Left ventricle myocardium inferior (tissue), 1 donor: ENCODE data around the gene FAM98A. TPM values are rescaled to one million over a fixed set of nuclear protein-coding genes. Genes with fewer than 3 reads are reported as not detected.

ENCODE experiments used
- DNase-seq: peaks from one replicate; pipeline ENCODE4 v3.0.0-alpha.2; 2020
- H3K27ac ChIP-seq: fragments of 200-600 bp; replicated peaks from 2 replicates; pipeline ENCODE4 v1.8.0; 2021
- H3K27me3 ChIP-seq: fragments of 200-600 bp; 2 replicates; pipeline ENCODE4 v1.8.0; 2021; ENCODE audit warnings: low read depth
- H3K36me3 ChIP-seq: fragments of 200-600 bp; 2 replicates; pipeline ENCODE4 v1.8.0; 2021
- H3K4me1 ChIP-seq: fragments of 200-600 bp; 2 replicates; pipeline ENCODE4 v1.8.0; 2021
- H3K4me3 ChIP-seq: fragments of 200-600 bp; 2 replicates; pipeline ENCODE4 v1.8.0; 2021; ENCODE audit warnings: mild to moderate bottlenecking, moderate library complexity
- H3K9me3 ChIP-seq: fragments of 200-600 bp; replicated peaks from 2 replicates; pipeline ENCODE4 v1.8.0; 2021
- CTCF ChIP-seq: fragments of 200-600 bp; IDR thresholded peaks from 2 replicates; pipeline ENCODE4 v1.8.0; 2021; ENCODE audit warnings: antibody characterized with exemption, mild to moderate bottlenecking, borderline replicate concordance
- intact Hi-C: fragments of 100-400 bp; cut with micrococcal nuclease; formaldehyde crosslinking; loops from one replicate; pipeline ENCODE4 v1.11.0; 2022
- total RNA-seq: library from RNA; stranded (reverse); fragmentation: NEBNext Ultra II Directional; extraction: Animal tissue kit (Norgen Biotek cat#: 25700); gene quantifications from one replicate; pipeline ENCODE4 v1.2.1, GENCODE V29; 2021
- donor health status: DM: no; HTN: yes; CAD: no; lungs with severe emphysema.

The FAM98A gene
- total RNA-seq, 1 donor from 2014 or later, result 84.8 TPM

- DNase-seq, result no peak
- intact Hi-C loops, result no loop called here
Observed at GRCh38 chr2:33598561-33599174, 431 bp downstream of the FAM98A start.

GRCh38 chr2:33597026-33597425, 2.1 kb downstream of the FAM98A start:
- DNase-seq, result no peak
- no peak for TF ChIP-seq CTCF
- Histone ChIP-seq H3K36me3 (peaks cover 31% of the 10 kb centered on the region), H3K27me3 (no peaks in the 10 kb centered on the region), H3K4me3 (no peak overlapping the region), H3K4me1 (peaks cover 65% of the 10 kb centered on the region), H3K27ac (no peak overlapping the region), H3K9me3 (no peaks in the 10 kb centered on the region)
- intact Hi-C loops, result no loop called here

More at GRCh38 chr2:33598561-33599174, 431 bp downstream of the FAM98A start:
- Histone ChIP-seq H3K27me3 (no peaks in the 10 kb centered on the region), H3K36me3 (peaks cover 16% of the 10 kb centered on the region), H3K4me3 (peak overlapping the region; percentile 99), H3K9me3 (no peaks in the 10 kb centered on the region), H3K4me1 (peaks cover 53% of the 10 kb centered on the region), H3K27ac (peak overlapping the region; percentile 94)
- TF ChIP-seq CTCF, result no peak

GRCh38 chr2:33595385-33595784, 3.7 kb downstream of the FAM98A start:
- intact Hi-C loops, result no loop called here
- Histone ChIP-seq H3K36me3 (peaks cover 45% of the 10 kb centered on the region), H3K4me3 (no peak overlapping the region), H3K9me3 (no peaks in the 10 kb centered on the region), H3K27me3 (no peaks in the 10 kb centered on the region), H3K27ac (no peak overlapping the region), H3K4me1 (peaks cover 74% of the 10 kb centered on the region)
- no peak for DNase-seq
- TF ChIP-seq CTCF, result no peak

- peaks cover 68% of the 10 kb centered on the region for H3K4me1 ChIP-seq
- H3K36me3 ChIP-seq, result peaks cover 79% of the 10 kb centered on the region
- no peak overlapping the region for H3K4me3 ChIP-seq
- DNase-seq, result no peak
- intact Hi-C loops, result loop anchor here (10.0 kb wide), 2 partner anchors 185 to 645 kb away; partner anchors contain the start of gene LTBP1
- no peaks in the 10 kb centered on the region for H3K9me3 ChIP-seq
- no peak for TF ChIP-seq CTCF
- H3K27me3 ChIP-seq, result no peaks in the 10 kb centered on the region
- peak overlapping the region; percentile 37 for H3K27ac ChIP-seq
Observed at GRCh38 chr2:33589444-33589843, 9.7 kb downstream of the FAM98A start.

GRCh38 chr2:33588232-33588631, 10.9 kb downstream of the FAM98A start:
- H3K27me3 ChIP-seq, result no peaks in the 10 kb centered on the region
- TF ChIP-seq CTCF, result no peak
- H3K4me1 ChIP-seq, result peaks cover 59% of the 10 kb centered on the region
- no peaks in the 10 kb centered on the region for H3K9me3 ChIP-seq
- peaks cover 79% of the 10 kb centered on the region for H3K36me3 ChIP-seq
- no peak overlapping the region for H3K27ac ChIP-seq
- no peak for DNase-seq
- intact Hi-C loops, result loop anchor here (10.0 kb wide), 2 partner anchors 183 to 643 kb away; partner anchors contain the start of gene LTBP1
- no peak overlapping the region for H3K4me3 ChIP-seq
